ENCODE measurements around the gene CAPN11.
"Not testable (repeated sequence)": the region's sequence is repeated elsewhere in the genome, so short reads cannot be mapped to it uniquely, and the experiment has no call there.

Gene CAPN11

DNA sequence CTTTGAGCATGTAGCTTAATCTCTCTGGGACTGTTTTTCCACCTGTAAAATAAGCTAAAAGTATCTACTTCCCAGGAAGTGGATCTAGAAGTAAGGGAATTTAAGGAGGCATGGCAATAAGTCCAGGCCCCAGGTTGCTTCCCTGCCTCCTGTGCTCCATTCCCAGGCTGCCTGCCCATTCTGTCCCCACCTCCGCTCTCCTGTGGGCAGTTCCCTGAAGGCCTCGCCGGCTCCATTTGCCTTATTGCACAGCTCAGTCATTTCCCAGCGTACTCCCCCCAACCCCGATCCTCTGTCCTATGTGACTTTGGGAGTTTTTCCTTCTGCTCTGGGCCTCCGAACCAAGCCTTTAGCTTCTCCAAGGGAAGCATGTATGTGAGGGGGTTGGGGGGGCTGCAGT, 69.4 kb downstream of the CAPN11 start:
- no peak for DNase-seq (ENCODE audit: low read depth, low spot score)

GRCh38 chr6:44228433-44228832, 69.8 kb downstream of the CAPN11 start:
- no peak for DNase-seq (ENCODE audit: low read depth, low spot score)

DNA sequence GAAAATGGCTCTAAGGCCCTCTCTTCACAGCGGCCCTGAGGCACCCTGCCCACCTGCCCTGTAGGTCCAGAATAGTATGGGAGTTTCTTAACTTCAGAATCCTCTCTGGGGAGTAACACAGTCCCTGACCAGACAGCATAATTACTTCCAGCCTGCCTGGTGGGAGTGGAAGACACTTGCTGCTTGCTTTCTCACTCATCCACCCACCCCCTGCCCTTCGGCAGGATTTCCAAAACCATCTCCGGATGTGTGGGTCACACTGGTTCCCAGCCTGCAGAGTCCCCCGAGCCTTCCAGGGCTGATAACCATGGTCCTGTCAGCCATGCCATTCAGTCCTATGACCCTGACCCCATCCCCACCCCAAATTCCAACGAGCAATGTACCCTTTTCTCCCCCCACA, 70.2 kb downstream of the CAPN11 start:
- no peak for DNase-seq (ENCODE audit: low read depth, low spot score)

- DNase-seq (ENCODE audit: low read depth, low spot score), result no peak
These were observed 70.9 kb downstream of the CAPN11 start for GRCh38 chr6:44229376-44230033.

DNA sequence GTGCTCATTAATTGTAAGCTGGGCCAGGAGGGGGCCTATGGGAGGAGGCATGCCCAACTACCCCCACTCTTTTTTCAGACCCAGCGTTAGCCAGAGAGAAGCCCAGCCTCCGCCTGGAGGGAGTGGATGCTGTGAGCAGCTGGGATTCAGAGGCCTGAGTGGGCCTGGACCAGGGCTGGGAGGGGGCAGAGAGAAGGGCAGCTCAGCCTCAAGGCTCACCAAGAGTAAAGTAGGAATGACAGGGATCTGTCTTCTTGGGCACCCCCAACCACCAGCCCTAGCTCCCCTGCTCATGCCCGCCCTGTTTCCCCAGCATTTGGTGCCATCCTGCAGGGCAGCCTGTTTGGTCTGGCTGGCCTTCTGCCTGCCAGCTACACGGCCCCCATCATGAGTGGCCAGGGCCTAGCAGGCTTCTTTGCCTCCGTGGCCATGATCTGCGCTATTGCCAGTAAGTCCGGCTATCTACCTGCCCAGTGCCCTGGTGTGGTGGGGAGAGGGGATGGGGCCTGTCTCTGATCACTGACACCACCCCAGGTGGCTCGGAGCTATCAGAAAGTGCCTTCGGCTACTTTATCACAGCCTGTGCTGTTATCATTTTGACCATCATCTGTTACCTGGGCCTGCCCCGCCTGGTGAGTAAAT, 71.5 kb downstream of the CAPN11 start:
- DNase-seq (ENCODE audit: low read depth, low spot score), result no peak

DNA sequence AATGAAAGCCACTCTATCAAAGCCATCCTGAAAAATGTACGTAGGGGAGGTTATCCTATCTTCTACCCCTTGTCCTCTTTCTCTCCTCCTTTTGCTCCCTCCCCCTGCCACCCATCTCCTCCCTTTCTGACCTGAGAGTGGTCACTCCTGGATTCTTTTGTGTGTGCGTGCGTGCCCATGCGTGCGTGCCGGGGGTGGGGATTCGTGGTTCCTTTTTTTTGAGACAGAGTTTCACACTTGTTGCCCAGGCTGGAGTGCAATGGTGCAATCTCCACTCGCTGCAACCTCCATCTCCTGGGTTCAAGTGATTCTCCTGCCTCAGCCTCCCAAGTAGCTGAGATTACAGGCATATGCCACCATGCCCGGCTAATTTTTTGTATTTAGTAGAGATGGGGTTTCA, 72.8 kb downstream of the CAPN11 start:
- DNase-seq (ENCODE audit: low read depth, low spot score), result not testable (repeated sequence)

DNA sequence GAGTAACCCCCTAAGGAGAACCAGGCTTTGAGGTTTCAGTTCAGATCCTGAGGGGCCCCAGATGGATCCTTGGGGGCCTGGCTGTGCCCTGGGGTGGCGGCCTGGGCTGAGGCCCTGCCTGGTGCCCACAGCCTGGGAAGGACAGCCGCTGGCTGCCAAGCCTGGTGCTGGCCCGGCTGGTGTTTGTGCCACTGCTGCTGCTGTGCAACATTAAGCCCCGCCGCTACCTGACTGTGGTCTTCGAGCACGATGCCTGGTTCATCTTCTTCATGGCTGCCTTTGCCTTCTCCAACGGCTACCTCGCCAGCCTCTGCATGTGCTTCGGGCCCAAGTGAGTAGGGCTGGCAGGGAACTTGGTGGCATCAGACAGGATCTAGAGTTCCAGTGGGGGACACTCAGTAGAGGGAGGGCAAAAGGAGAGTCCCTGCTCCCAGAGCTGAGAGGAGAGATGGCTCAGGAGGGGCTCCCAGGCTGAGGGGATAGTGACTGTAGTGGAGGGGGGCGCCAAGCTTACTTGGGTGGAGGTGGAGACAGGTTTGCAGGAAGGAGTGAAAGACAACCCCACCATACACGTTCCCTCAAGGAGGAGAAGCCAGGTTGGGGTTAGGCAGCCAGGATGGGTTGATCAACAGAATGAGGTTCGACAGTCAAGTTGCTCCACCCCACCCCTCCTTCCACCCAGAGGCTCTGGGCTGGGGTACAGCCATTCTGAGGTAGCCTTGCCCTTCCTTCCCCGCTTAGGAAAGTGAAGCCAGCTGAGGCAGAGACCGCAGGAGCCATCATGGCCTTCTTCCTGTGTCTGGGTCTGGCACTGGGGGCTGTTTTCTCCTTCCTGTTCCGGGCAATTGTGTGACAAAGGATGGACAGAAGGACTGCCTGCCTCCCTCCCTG, 74.3 kb downstream of the CAPN11 start:
- DNase-seq (ENCODE audit: low read depth, low spot score), result no peak

GRCh38 chr6:44233567-44234100, 75.0 kb downstream of the CAPN11 start:
- DNase-seq (ENCODE audit: low read depth, low spot score), result no peak

Measured in smooth muscle cell of the brain vasculature (primary cell).